Measurements from ENCODE around the gene RNASE13.
"Not testable (repeated sequence)": the region's sequence is repeated elsewhere in the genome, so short reads cannot be mapped to it uniquely, and the experiment has no call there.

Gene RNASE13

DNA sequence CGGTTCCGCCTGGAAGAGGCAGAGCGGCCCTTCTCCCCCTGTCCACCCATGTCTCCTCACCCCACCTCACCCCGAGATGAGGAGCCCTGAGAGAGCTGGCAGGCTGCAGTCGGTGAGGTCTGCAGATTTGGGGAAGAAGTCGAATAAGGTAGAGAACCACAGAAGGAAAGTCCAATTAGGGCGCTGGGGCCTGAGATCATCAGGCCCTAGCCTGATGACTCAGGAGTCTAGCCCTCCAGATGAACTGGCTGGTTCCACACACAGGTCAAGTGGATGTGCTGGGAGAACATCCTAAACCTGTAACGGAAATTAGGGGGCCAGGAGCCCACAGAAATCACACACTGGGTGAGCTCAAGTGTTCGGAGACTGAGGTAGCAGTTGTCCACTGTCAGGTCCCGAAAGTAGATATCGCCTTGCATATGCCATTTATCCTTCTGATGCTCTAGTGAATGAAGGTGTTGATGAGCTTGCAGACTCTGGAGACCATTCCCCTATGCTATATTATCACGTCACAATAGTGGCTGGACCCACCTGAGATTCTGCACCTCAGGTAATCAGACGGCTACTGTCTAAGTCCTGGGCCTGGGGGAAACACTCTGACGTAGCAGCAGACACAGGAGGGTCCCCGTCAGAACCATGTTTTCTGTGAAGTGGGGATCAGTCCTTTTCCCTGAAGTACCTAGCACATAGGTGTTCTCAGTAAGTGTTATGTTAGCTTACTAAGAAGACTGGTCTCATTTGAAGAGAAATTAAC is 45.7 kb downstream of the RNASE13 start:
- DNase-seq (ENCODE audit: low read depth) = no peak

DNA sequence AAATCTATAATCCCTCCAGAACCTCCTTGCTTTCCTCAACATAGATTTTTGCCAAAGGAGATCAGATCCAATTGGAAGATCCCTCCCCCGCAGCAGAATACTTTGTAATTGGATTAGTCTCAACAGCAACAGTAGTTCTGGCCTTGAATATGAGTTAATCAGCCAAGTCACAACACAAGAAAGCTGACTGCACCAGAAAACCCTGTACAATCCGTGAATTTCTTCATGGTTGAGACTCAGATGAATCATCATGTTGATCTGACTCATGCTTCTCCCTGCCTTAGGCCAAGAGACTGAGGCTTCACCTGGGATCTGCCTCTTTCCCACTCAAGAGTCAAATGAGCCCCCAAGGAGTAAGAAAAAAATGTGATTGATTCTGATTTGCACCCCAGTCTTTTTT is 47.8 kb downstream of the RNASE13 start:
- no peak for DNase-seq (ENCODE audit: low read depth)

DNA sequence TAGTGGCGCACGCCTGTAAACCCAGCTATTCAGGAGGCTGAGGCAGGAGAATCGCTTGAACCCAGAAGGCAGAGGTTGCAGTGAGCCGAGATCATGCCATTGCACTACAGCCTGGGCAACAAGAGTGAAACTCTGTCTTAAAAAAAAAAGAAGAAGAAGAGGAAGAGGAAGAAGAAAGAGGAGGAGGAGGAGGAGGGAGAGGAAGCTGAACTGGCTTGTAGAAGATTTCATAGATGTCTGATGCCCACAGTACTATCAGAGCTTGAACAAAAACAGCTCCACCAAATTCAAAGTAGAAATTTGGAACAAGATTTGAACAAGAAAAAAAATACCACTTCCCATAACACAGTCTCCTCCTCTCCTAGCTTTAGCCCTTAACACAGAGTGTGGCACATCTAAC is 49.0 kb downstream of the RNASE13 start:
- not testable (repeated sequence) for DNase-seq (ENCODE audit: low read depth)
